ENCODE results near the gene PCBD2.

The PCBD2 gene

GRCh38 chr5:135007305-135007704, 102.4 kb downstream of the PCBD2 start:
- TF ChIP-seq TAF1 (IDR thresholded peaks at IDR 0.05; ENCODE audit: borderline replicate concordance, insufficient read depth, low read length), result no peak
- no peak for TF ChIP-seq REST (IDR thresholded peaks at IDR 0.05; ENCODE audit: insufficient read depth in 1 of 2, low read depth in 2 of 2, low read length in 2 of 2)
- TF ChIP-seq SIN3A (IDR thresholded peaks at IDR 0.05; ENCODE audit: borderline replicate concordance, insufficient read depth, low read length), result no peak
- no peak for TF ChIP-seq POLR2AphosphoS5 (IDR thresholded peaks at IDR 0.05; ENCODE audit: low read depth, low read length)
- no peak for TF ChIP-seq FOXP2 (optimal IDR thresholded peaks at IDR 0.05; ENCODE audit: borderline replicate concordance, extremely low read depth, extremely low read length, insufficient read depth)

- no peak for TF ChIP-seq REST (IDR thresholded peaks at IDR 0.05; ENCODE audit: insufficient read depth in 1 of 2, low read depth in 2 of 2, low read length in 2 of 2)
- TF ChIP-seq SIN3A (IDR thresholded peaks at IDR 0.05; ENCODE audit: borderline replicate concordance, insufficient read depth, low read length), result no peak
- TF ChIP-seq TAF1 (IDR thresholded peaks at IDR 0.05; ENCODE audit: borderline replicate concordance, insufficient read depth, low read length), result no peak
- no peak for TF ChIP-seq POLR2AphosphoS5 (IDR thresholded peaks at IDR 0.05; ENCODE audit: low read depth, low read length)
- no peak for TF ChIP-seq FOXP2 (optimal IDR thresholded peaks at IDR 0.05; ENCODE audit: borderline replicate concordance, extremely low read depth, extremely low read length, insufficient read depth)
Observed at GRCh38 chr5:135007749-135008363, 102.9 kb downstream of the PCBD2 start.

- TF ChIP-seq FOXP2 (optimal IDR thresholded peaks at IDR 0.05; ENCODE audit: borderline replicate concordance, extremely low read depth, extremely low read length, insufficient read depth), result no peak
- TF ChIP-seq POLR2AphosphoS5 (IDR thresholded peaks at IDR 0.05; ENCODE audit: low read depth, low read length), result no peak
- no peak for TF ChIP-seq TAF1 (IDR thresholded peaks at IDR 0.05; ENCODE audit: borderline replicate concordance, insufficient read depth, low read length)
Observed at GRCh38 chr5:135008556-135008955, 103.6 kb downstream of the PCBD2 start.

- TF ChIP-seq FOXP2 (optimal IDR thresholded peaks at IDR 0.05; ENCODE audit: borderline replicate concordance, extremely low read depth, extremely low read length, insufficient read depth) (no peak), POLR2AphosphoS5 (IDR thresholded peaks at IDR 0.05; ENCODE audit: low read depth, low read length) (no peak), SIN3A (IDR thresholded peaks at IDR 0.05; ENCODE audit: borderline replicate concordance, insufficient read depth, low read length) (no peak), REST (IDR thresholded peaks at IDR 0.05; ENCODE audit: insufficient read depth in 1 of 2, low read depth in 2 of 2, low read length in 2 of 2) (no peak), TAF1 (IDR thresholded peaks at IDR 0.05; ENCODE audit: borderline replicate concordance, insufficient read depth, low read length) (no peak)
Observed at GRCh38 chr5:135008981-135009735, 104.2 kb downstream of the PCBD2 start.

GRCh38 chr5:135009736-135010501, 105.0 kb downstream of the PCBD2 start:
- TF ChIP-seq FOXP2 (optimal IDR thresholded peaks at IDR 0.05; ENCODE audit: borderline replicate concordance, extremely low read depth, extremely low read length, insufficient read depth) (no peak), TAF1 (IDR thresholded peaks at IDR 0.05; ENCODE audit: borderline replicate concordance, insufficient read depth, low read length) (no peak), REST (IDR thresholded peaks at IDR 0.05; ENCODE audit: insufficient read depth in 1 of 2, low read depth in 2 of 2, low read length in 2 of 2) (no peak), SIN3A (IDR thresholded peaks at IDR 0.05; ENCODE audit: borderline replicate concordance, insufficient read depth, low read length) (no peak), POLR2AphosphoS5 (IDR thresholded peaks at IDR 0.05; ENCODE audit: low read depth, low read length) (no peak)

Measured in PFSK-1 (cell line).